Liver (tissue), 9 donors: Measurements from ENCODE around the gene ECE1. TPM values are rescaled to one million over a fixed set of nuclear protein-coding genes. Genes with fewer than 3 reads are reported as not detected.

ENCODE experiments used
- DNase-seq: peaks from one replicate; pipeline ENCODE4 v3.0.0-alpha.2; 2017; ENCODE audit warnings: low spot score
- H3K27ac ChIP-seq, 2 donors: one replicate each; pipeline ENCODE4 v1.7.0; 2013; ENCODE audit warnings: inconsistent platforms in 2 of 2, low read length in 2 of 2, control low read depth in 1 of 2, low read depth in 1 of 2, mild to moderate bottlenecking in 1 of 2
- H3K27me3 ChIP-seq, 4 donors: one replicate each; pipeline versions ENCODE4 v1.6.1 to v1.7.0; 2013; ENCODE audit warnings: low read length in 3 of 4, inconsistent platforms in 1 of 4, mild to moderate bottlenecking in 1 of 4, moderate library complexity in 1 of 4; ENCODE audit not compliant: control insufficient read depth in 4 of 4, insufficient read depth in 4 of 4
- H3K36me3 ChIP-seq, 4 donors: one replicate each; pipeline versions ENCODE4 v1.6.1 to v1.7.0; 2013; ENCODE audit warnings: low read length in 3 of 4, mild to moderate bottlenecking in 3 of 4, low read depth in 1 of 4, moderate library complexity in 1 of 4; ENCODE audit not compliant: control insufficient read depth in 4 of 4, insufficient read depth in 3 of 4
- H3K4me1 ChIP-seq, 4 donors: one replicate each; pipeline versions ENCODE4 v1.6.1 to v1.7.0; 2013; ENCODE audit warnings: low read length in 3 of 4, mild to moderate bottlenecking in 3 of 4, moderate library complexity in 1 of 4; ENCODE audit not compliant: control insufficient read depth in 4 of 4, insufficient read depth in 4 of 4
- H3K4me3 ChIP-seq, 3 donors: one replicate each; pipeline versions ENCODE4 v1.6.1 to v1.7.0; 2013; ENCODE audit warnings: low read length in 3 of 3, control low read depth in 1 of 3, low read depth in 1 of 3, mild to moderate bottlenecking in 1 of 3
- H3K9ac ChIP-seq, 2 donors: one replicate each; pipeline ENCODE4 v1.7.0; 2013; ENCODE audit warnings: low read length in 2 of 2, mild to moderate bottlenecking in 2 of 2, moderate library complexity in 2 of 2, control low read depth in 1 of 2, low read depth in 1 of 2
- H3K9me3 ChIP-seq, 4 donors: one replicate each; pipeline versions ENCODE4 v1.6.1 to v1.7.0; 2013; ENCODE audit warnings: low read length in 3 of 4; ENCODE audit not compliant: control insufficient read depth in 4 of 4
- EGR1 ChIP-seq, 2 donors: IDR thresholded peaks; 2 replicates each; pipeline ENCODE4 v1.6.1; 2016 to 2018; ENCODE audit warnings: antibody characterized with exemption in 2 of 2, low read depth in 2 of 2
- FOXA1 ChIP-seq: IDR thresholded peaks from 2 replicates; pipeline ENCODE4 v1.6.1; 2016; ENCODE audit warnings: antibody characterized with exemption
- GABPA ChIP-seq, 2 donors: IDR thresholded peaks in 1 of 2; conservative IDR thresholded peaks in 1 of 2; 2 replicates each; pipeline ENCODE4 v1.6.1; 2016; ENCODE audit warnings: antibody characterized with exemption in 2 of 2, mild to moderate bottlenecking in 1 of 2, moderate library complexity in 1 of 2
- HNF4G ChIP-seq: IDR thresholded peaks from 2 replicates; pipeline ENCODE4 v1.6.1; 2016; ENCODE audit warnings: antibody characterized with exemption
- NR2F2 ChIP-seq: IDR thresholded peaks from 2 replicates; pipeline ENCODE4 v1.6.1; 2016; ENCODE audit warnings: antibody characterized with exemption
- RAD21 ChIP-seq, 2 donors: IDR thresholded peaks; 2 replicates each; pipeline ENCODE4 v1.6.1; 2016; ENCODE audit warnings: antibody characterized with exemption in 2 of 2, mild to moderate bottlenecking in 2 of 2
- RXRA ChIP-seq, 2 donors: IDR thresholded peaks; 2 replicates each; pipeline ENCODE4 v1.6.1; 2017 to 2018; ENCODE audit warnings: antibody characterized with exemption in 2 of 2, mild to moderate bottlenecking in 1 of 2
- SP1 ChIP-seq: IDR thresholded peaks from 2 replicates; pipeline ENCODE4 v1.6.1; 2018; ENCODE audit warnings: antibody characterized with exemption, mild to moderate bottlenecking
- YY1 ChIP-seq: IDR thresholded peaks from 2 replicates; pipeline ENCODE4 v1.6.1; 2016; ENCODE audit warnings: antibody characterized with exemption, mild to moderate bottlenecking
- WGBS: extraction: QIAGEN DNeasy Blood & Tissue Kit; methylation state at CpG from one replicate; pipeline ENCODE4 v1.1.7; 2013; 5-methylcytosine and 5-hydroxymethylcytosine counted together
- polyA plus RNA-seq, 2 donors: library from polyadenylated mRNA; stranded (reverse) in 1 of 2; unstranded in 1 of 2; fragments of 200-250 nt in 1 of 2; fragments of >200 nt in 1 of 2; fragmentation: Nextera tagmentation in 1 of 2; extraction: Ambion mirVana in 1 of 2; gene quantifications; one replicate each; pipeline versions ENCODE4 v1.2.1 to v1.2.3, GENCODE V29; 2013 to 2015
- total RNA-seq, 2 donors: library from RNA; depleted of rRNA; stranded (reverse); fragments of >200 nt; gene quantifications; one replicate each; pipeline ENCODE4 v1.2.3, GENCODE V29; 2014
- TF ChIP-seq, protein P1 (sequence below): IDR thresholded peaks from 2 replicates; pipeline ENCODE4 v1.6.1; 2016; ENCODE audit warnings: antibody characterized with exemption
- TF ChIP-seq, protein P2 (sequence below): fragments of 150-350 bp; IDR thresholded peaks from 2 replicates; pipeline ENCODE4 v1.5.1; 2017; ENCODE audit warnings: improper control_type of control experiment, low read depth, low read length; ENCODE audit not compliant: missing input control
- TF ChIP-seq, protein P3 (sequence below): IDR thresholded peaks from 2 replicates; pipeline ENCODE4 v1.6.1; 2016; ENCODE audit warnings: antibody characterized with exemption, mild to moderate bottlenecking
- donor health status: healthy.
- donor health status: healthy.
- donor health status: healthy.
- donor health status: healthy.
- donor health status: healthy.

ECE1 gene
- total and polyA plus RNA-seq, 4 donors, result 29.3 to 46.4 (median 39.6) TPM

DNA sequence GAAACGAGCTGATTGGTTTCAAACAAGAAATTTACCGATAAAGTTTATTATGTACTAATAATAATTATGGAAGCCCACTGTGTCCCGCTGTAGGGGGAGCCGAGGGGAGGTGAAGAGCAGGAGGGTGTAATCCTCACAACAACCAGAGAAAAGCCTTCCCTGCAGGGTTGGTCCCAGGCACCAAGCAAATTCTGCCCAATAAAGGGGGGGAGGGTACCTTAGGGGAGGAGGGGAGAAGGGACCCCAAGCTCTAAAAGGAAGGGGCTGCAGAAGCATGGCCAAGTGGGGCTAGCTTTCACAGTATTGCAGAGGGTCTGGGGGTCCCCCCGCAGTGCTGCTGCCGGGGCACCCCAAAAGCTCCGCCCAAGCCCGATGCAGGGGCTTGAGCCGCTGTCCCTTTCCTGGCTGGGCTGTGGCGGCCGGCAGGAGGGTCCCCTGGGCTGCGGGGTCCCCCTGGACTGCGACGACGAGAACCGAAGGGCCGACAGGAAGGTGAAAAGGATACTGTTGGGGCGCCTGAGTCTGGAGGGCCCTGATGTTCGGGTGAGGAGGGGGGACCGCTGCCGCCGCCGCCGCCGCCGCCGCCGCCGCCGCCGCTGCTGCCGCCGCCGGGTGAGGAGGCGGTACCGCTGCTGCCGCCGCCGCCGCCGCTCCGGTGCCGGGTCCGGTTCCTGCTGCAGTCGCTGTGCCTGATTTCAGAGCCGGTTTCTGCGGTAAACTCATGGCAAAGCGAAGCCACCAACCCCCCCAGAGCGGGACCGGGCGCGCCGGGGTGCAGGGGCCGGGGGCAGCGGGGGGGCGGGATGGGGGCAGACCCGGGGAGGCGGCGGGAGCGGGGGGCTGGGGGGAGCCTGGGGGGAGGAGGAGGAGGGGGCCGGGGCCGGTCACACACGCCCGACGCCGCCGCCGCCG is 114.3 kb downstream of the ECE1 start:
- TF ChIP-seq HNF4G, result no peak
- no peak for TF ChIP-seq GABPA (IDR thresholded peaks at IDR 0.05 in 1 of 2, conservative IDR thresholded peaks at IDR 0.05 in 1 of 2)
- TF ChIP-seq, protein P1, sequence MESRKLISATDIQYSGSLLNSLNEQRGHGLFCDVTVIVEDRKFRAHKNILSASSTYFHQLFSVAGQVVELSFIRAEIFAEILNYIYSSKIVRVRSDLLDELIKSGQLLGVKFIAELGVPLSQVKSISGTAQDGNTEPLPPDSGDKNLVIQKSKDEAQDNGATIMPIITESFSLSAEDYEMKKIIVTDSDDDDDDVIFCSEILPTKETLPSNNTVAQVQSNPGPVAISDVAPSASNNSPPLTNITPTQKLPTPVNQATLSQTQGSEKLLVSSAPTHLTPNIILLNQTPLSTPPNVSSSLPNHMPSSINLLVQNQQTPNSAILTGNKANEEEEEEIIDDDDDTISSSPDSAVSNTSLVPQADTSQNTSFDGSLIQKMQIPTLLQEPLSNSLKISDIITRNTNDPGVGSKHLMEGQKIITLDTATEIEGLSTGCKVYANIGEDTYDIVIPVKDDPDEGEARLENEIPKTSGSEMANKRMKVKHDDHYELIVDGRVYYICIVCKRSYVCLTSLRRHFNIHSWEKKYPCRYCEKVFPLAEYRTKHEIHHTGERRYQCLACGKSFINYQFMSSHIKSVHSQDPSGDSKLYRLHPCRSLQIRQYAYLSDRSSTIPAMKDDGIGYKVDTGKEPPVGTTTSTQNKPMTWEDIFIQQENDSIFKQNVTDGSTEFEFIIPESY, result no peak
- no peak for TF ChIP-seq RXRA (IDR thresholded peaks at IDR 0.05)
- TF ChIP-seq, protein P2, sequence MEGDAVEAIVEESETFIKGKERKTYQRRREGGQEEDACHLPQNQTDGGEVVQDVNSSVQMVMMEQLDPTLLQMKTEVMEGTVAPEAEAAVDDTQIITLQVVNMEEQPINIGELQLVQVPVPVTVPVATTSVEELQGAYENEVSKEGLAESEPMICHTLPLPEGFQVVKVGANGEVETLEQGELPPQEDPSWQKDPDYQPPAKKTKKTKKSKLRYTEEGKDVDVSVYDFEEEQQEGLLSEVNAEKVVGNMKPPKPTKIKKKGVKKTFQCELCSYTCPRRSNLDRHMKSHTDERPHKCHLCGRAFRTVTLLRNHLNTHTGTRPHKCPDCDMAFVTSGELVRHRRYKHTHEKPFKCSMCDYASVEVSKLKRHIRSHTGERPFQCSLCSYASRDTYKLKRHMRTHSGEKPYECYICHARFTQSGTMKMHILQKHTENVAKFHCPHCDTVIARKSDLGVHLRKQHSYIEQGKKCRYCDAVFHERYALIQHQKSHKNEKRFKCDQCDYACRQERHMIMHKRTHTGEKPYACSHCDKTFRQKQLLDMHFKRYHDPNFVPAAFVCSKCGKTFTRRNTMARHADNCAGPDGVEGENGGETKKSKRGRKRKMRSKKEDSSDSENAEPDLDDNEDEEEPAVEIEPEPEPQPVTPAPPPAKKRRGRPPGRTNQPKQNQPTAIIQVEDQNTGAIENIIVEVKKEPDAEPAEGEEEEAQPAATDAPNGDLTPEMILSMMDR, result no peak
- no peak for TF ChIP-seq RAD21 (IDR thresholded peaks at IDR 0.05)
- TF ChIP-seq, protein P3, sequence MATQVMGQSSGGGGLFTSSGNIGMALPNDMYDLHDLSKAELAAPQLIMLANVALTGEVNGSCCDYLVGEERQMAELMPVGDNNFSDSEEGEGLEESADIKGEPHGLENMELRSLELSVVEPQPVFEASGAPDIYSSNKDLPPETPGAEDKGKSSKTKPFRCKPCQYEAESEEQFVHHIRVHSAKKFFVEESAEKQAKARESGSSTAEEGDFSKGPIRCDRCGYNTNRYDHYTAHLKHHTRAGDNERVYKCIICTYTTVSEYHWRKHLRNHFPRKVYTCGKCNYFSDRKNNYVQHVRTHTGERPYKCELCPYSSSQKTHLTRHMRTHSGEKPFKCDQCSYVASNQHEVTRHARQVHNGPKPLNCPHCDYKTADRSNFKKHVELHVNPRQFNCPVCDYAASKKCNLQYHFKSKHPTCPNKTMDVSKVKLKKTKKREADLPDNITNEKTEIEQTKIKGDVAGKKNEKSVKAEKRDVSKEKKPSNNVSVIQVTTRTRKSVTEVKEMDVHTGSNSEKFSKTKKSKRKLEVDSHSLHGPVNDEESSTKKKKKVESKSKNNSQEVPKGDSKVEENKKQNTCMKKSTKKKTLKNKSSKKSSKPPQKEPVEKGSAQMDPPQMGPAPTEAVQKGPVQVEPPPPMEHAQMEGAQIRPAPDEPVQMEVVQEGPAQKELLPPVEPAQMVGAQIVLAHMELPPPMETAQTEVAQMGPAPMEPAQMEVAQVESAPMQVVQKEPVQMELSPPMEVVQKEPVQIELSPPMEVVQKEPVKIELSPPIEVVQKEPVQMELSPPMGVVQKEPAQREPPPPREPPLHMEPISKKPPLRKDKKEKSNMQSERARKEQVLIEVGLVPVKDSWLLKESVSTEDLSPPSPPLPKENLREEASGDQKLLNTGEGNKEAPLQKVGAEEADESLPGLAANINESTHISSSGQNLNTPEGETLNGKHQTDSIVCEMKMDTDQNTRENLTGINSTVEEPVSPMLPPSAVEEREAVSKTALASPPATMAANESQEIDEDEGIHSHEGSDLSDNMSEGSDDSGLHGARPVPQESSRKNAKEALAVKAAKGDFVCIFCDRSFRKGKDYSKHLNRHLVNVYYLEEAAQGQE, result no peak
- no peak for TF ChIP-seq SP1
- Histone ChIP-seq H3K4me3 (peak overlapping the region; percentile 67 to 90 (median 69)), H3K9me3 (no peaks in the 10 kb centered on the region), H3K4me1 (peaks cover 2 to 25% (median 12%) of the 10 kb centered on the region in 4 donors), H3K9ac (peak overlapping the region; percentile 51 to 60), H3K27me3 (no peaks in the 10 kb centered on the region), H3K27ac (peak overlapping the region; percentile 90 to 96), H3K36me3 (peaks cover 0 to 1% (median 0%) of the 10 kb centered on the region in 4 donors)
- under 1% methylated on average over 67 of the region's 69 CpGs for WGBS
- DNase-seq, result peak; percentile 56

- H3K9ac ChIP-seq, result peak overlapping the region; percentile 51 to 60
- H3K27me3 ChIP-seq, result no peaks in the 10 kb centered on the region
- H3K4me1 ChIP-seq, result peaks cover 2 to 25% (median 12%) of the 10 kb centered on the region in 4 donors
- H3K4me3 ChIP-seq, result peak overlapping the region; percentile 67 to 90 (median 69)
- peak overlapping the region; percentile 90 to 96 for H3K27ac ChIP-seq
- no peak for DNase-seq
- no peaks in the 10 kb centered on the region for H3K9me3 ChIP-seq
- peak; percentile 53 for TF ChIP-seq YY1
- TF ChIP-seq GABPA (IDR thresholded peaks at IDR 0.05 in 1 of 2, conservative IDR thresholded peaks at IDR 0.05 in 1 of 2), result no peak
- TF ChIP-seq RAD21 (IDR thresholded peaks at IDR 0.05), result peak in 1 of 2 donors; percentile 19
- no peak for TF ChIP-seq EGR1 (IDR thresholded peaks at IDR 0.05; ENCODE audit: low read depth in 2 of 2)
- TF ChIP-seq NR2F2, result peak; percentile 58
- TF ChIP-seq FOXA1, result no peak
- WGBS, result under 1% methylated on average over 6 of the region's 6 CpGs
- peaks cover 0 to 1% (median 0%) of the 10 kb centered on the region in 4 donors for H3K36me3 ChIP-seq
Observed at GRCh38 chr1:21175324-21175669, 115.0 kb downstream of the ECE1 start.
